Measurements from ENCODE around the gene FAM25G. TPM values are rescaled to one million over a fixed set of nuclear protein-coding genes. Genes with fewer than 3 reads are reported as not detected.
A peak's percentile ranks its signal among the peaks of the same experiment; 100 is the strongest.

The FAM25G gene
- total and polyA plus RNA-seq, 8 donors, result not detected

- intact Hi-C loops (cut with DNase I), result no loop called here
These were observed 41.1 kb downstream of the FAM25G start for GRCh38 chr10:47450442-47450841.

DNA sequence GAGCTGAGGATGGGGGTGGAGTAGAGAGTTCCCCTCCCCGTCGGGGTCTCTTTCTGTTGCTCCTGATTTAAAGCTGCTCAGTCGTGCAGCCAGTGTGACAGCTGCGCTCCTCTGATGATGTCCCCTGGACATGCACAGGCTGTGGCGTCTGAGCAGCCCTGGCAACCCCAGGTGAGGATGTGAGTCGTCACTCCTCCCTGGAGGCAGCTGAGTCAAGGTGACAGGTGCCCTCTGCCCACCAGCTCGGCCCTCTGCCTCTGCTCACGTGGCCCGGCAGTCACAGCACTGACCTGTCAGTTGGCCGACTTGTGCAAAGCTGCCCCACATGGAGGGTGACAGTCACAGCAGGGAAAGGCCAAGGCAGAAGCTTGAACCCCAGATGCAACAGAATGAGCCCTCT, 41.5 kb downstream of the FAM25G start:
- ATAC-seq, result no peak
- intact Hi-C loops (cut with DNase I), result no loop called here

More at GRCh38 chr10:47450442-47450841, 41.1 kb downstream of the FAM25G start:
- H3K4me1 ChIP-seq, result no peaks in the 10 kb centered on the region
- DNase-seq, result no peak
- FAIRE-seq, result no peak
- no peaks in the 10 kb centered on the region for H3K36me3 ChIP-seq
- WGBS, 2 donors, result 71 to 73% methylated on average over 2 of the region's 2 CpGs
- H3K27me3 ChIP-seq, result no peaks in the 10 kb centered on the region
- no peak overlapping the region for H3K27ac ChIP-seq
- no peak for ATAC-seq
- TF ChIP-seq CTCF (IDR thresholded peaks at IDR 0.05), result no peak
- H3K9me3 ChIP-seq, result no peaks in the 10 kb centered on the region
- H3K4me3 ChIP-seq, result no peak overlapping the region

GRCh38 chr10:47449102-47449978, 42.2 kb downstream of the FAM25G start:
- Histone ChIP-seq H3K9me3 (no peaks in the 10 kb centered on the region), H3K36me3 (no peaks in the 10 kb centered on the region), H3K4me3 (no peak overlapping the region), H3K4me1 (no peaks in the 10 kb centered on the region), H3K27ac (no peak overlapping the region), H3K27me3 (no peaks in the 10 kb centered on the region)
- ATAC-seq, result no peak
- no peak for FAIRE-seq
- intact Hi-C loops (cut with DNase I), result no loop called here
- 68 to 74% methylated on average over 9 of the region's 9 CpGs for WGBS, 2 donors
- no peak for TF ChIP-seq CTCF (IDR thresholded peaks at IDR 0.05)
- DNase-seq, result peak in 1 of 6 donors; percentile 34

More for the DNA sequence above, 41.5 kb downstream of the FAM25G start:
- no peaks in the 10 kb centered on the region for H3K36me3 ChIP-seq
- H3K4me1 ChIP-seq, result no peaks in the 10 kb centered on the region
- DNase-seq (peak in 2 of 6 donors; percentile 31 to 49), FAIRE-seq (no peak)
- no peaks in the 10 kb centered on the region for H3K9me3 ChIP-seq
- TF ChIP-seq CTCF (IDR thresholded peaks at IDR 0.05), result no peak
- no peak overlapping the region for H3K27ac ChIP-seq
- no peak overlapping the region for H3K4me3 ChIP-seq
- 72 to 74% methylated on average over 10 of the region's 10 CpGs for WGBS, 2 donors
- H3K27me3 ChIP-seq, result no peaks in the 10 kb centered on the region

DNA sequence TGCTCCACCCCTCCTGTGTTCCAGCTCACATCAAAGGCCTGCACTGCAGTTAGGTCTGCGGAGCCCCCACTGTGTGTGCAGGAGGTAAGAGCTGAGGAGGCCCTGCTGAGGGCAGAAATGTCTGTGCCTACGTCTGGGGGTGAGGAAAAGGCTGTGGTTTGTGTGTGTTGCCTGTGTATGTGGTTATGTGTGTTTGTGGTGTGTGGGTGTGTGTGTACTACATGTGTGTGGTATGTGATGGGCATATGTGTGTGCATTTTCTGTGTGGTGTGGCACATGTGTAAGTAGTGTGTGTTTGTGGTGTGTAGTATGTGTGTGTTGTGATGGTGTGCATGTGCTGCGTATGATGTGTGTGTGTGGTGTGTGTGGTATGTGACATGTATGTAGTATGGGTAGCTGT, 43.8 kb downstream of the FAM25G start:
- H3K9me3 ChIP-seq, result no peaks in the 10 kb centered on the region
- no peaks in the 10 kb centered on the region for H3K36me3 ChIP-seq
- H3K4me3 ChIP-seq, result no peak overlapping the region
- 81 to 86% methylated on average over 3 of the region's 3 CpGs for WGBS, 2 donors
- intact Hi-C loops (cut with DNase I), result no loop called here
- H3K27me3 ChIP-seq, result no peaks in the 10 kb centered on the region
- no peak for ATAC-seq
- no peak overlapping the region for H3K27ac ChIP-seq
- no peak for FAIRE-seq
- no peak for DNase-seq
- no peak for TF ChIP-seq CTCF (IDR thresholded peaks at IDR 0.05)
- H3K4me1 ChIP-seq, result no peaks in the 10 kb centered on the region

GRCh38 chr10:47447209-47447608, 44.3 kb downstream of the FAM25G start:
- 77 to 85% methylated on average over 4 of the region's 4 CpGs for WGBS, 2 donors
- intact Hi-C loops (cut with DNase I), result no loop called here
- ATAC-seq (no peak), FAIRE-seq (no peak), DNase-seq (no peak)
- Histone ChIP-seq H3K36me3 (no peaks in the 10 kb centered on the region), H3K4me3 (no peak overlapping the region), H3K27ac (no peak overlapping the region), H3K9me3 (no peaks in the 10 kb centered on the region), H3K4me1 (no peaks in the 10 kb centered on the region), H3K27me3 (no peaks in the 10 kb centered on the region)
- no peak for TF ChIP-seq CTCF (IDR thresholded peaks at IDR 0.05)

All from pancreas (tissue), 10 donors.